AG08396 (cell line): ENCODE measurements around the gene CAPN5.

Experiments used
- DNase-seq: peaks from one replicate; pipeline ENCODE4 v3.0.0; 2012; ENCODE audit warnings: low spot score, mixed read lengths

The CAPN5 gene

GRCh38 chr11:77151804-77152509, 85.2 kb downstream of the CAPN5 start:
- no peak for DNase-seq

GRCh38 chr11:77152846-77153245, 86.1 kb downstream of the CAPN5 start:
- DNase-seq = no peak

DNA sequence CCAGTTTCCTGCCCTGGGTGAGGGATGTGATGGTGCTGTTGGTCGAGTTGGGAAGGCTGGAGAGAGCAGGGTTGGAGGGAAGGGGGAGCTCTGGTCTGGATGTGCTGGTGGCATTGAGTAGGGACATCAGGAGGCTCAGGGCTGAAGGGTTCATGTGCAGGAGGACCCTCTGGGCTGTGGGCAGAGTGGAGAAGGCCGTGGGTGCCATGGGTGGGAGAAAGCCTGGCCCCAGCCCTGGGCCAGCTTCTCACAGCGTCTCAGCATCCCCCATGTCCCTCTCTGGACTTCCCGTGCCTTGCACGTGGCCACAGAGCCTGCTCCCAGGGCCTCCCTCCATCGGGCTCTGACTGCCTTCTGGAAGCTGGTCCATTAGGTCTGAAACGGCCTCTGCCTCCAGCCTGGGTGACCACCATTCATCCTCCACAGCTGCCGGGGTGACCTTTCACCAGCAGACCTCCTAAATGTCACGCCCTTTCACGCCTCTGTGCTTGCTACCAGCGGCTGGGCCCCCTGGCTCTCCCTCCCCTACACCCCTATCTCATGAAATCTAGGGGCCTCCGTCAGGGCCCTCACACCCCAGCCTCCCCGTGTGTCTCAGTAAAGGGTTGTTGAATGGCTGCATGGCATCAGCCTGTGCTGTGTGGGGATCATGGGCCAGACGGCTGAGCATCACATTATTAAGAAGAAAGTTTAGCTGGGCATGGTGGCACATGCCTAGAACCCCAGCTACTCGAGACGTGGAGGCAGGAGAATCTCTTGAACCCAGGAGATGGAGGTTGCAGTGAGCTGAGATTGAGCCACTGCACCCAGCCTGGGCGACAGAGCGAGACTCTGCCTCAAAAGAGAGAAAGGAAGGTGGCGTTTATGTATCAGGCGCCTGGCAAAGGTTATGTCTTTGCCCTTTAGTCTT, 86.8 kb downstream of the CAPN5 start:
- DNase-seq = no peak

DNA sequence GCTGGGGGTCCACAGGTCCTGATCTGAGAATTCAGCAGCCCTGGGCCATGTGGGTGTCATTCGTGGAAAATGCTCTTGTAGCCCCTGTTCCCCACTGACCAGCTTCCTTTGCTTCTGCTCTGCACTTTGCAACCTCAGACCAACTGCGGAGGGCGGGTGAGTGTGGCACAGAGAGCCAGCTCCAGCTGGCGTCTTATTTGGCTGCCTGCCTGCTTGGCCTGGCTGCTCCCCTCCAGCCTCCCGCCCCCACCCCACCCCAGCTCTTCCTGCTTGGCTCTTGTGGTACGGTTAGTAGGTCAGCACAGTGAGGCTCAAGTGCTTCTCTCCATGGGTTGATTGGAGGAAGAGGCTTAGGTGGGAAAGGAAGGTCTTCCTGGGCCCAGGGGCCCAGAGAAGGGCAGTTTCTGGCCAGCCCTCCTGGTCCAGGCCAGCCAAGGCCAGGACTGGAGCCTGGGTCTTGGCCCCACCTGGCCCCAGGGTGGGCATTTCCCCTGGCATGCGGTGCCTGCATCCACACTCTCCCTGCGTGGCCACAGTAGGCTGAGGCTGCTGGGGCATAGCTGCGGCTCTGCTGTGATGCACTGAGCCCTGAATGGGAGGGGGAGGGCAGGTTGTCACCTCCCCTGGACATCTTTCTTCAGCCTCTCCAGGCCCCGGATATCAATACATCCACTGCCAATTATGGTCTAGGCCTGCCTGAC, 87.8 kb downstream of the CAPN5 start:
- DNase-seq = no peak

- DNase-seq = no peak
These were observed 88.3 kb downstream of the CAPN5 start for GRCh38 chr11:77155082-77155475.

DNA sequence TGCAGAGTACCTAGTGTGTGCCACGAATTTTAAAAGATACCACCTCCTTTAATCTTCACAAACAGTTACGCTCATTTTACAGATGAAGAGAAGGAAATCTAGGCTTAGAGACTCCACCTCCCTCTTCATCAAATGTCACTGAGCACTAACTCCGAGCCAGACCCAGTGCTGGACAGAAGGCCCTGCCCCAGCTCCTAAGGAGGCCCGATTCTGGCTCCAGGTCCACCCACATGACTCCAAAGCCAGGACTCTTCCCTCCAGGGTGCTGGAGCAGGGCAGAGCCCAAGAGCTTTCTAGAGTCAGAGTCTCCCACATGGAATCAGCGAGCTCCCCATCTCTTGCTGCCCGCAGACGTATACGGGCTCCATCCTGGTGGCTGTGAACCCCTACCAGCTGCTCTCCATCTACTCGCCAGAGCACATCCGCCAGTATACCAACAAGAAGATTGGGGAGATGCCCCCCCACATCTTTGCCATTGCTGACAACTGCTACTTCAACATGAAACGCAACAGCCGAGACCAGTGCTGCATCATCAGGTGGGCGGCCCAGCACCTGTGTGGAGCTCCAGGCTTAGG, 88.9 kb downstream of the CAPN5 start:
- no peak for DNase-seq

DNA sequence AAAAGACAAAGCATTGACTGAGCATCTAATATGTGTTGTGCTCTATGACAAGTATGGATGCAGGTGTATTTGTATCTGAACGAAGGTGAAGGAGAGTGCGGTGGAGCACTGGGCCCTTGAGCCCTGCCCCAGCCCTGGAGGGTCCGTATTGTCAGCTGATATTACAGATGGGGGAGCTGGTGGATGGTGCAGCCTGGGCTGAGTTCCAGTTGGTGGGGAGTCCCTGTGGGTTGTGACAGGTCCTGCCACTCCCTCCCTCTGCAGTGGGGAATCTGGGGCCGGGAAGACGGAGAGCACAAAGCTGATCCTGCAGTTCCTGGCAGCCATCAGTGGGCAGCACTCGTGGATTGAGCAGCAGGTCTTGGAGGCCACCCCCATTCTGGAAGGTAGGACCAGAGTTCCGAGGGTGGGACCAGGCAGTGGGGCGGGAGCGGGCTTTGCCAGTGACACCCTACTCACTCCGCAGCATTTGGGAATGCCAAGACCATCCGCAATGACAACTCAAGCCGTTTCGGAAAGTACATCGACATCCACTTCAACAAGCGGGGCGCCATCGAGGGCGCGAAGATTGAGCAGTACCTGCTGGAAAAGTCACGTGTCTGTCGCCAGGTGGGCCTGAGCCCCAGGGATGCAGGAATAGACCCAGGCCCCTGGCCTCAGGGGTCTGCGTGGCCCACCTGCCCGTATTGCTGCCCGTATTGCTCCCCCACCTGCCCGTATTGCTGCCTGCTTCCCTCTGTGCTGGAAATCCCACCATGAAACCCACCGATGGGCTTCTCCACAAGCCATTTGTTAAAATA, 89.8 kb downstream of the CAPN5 start:
- no peak for DNase-seq

- no peak for DNase-seq
These were observed 91.4 kb downstream of the CAPN5 start for GRCh38 chr11:77158041-77158695.

DNA sequence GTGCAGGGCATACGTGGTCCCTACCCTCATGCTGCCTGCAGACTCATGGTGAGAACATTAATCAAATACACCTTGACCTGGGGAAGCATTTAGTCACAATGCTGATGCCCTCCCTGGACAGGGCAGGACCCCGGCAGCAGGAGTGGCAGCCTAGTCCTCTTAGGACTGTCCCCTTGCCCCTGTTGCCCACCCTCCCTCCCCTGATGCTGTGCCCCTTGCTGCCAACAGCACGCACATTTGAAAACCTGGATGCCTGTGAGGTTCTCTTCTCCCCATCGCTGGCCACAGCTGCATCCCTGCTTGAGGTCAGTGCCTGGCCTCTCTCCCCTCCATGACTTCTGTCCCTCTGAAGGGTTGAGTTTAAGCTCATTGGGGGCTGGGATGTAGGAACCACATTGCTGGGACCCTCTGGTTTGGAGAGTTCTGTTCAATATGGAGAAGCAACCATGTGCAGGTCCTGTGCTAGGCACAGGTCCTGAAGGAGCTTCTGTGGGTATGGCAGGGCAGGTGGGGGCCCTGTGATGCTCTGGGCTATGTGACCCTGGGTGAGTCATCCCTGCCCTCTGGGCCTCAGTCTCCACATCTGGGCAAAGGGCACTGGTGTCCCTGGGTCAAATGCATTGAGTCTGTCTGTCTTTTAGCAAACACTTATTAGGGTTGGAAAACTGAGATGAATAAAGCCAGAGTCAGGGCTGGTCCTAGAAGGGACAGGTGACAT, 92.6 kb downstream of the CAPN5 start:
- no peak for DNase-seq

GRCh38 chr11:77159937-77160495, 93.2 kb downstream of the CAPN5 start:
- DNase-seq = no peak

GRCh38 chr11:77163271-77163670, 96.5 kb downstream of the CAPN5 start:
- DNase-seq = no peak

- DNase-seq = no peak
These were observed 98.3 kb downstream of the CAPN5 start for GRCh38 chr11:77165066-77165465.

DNA sequence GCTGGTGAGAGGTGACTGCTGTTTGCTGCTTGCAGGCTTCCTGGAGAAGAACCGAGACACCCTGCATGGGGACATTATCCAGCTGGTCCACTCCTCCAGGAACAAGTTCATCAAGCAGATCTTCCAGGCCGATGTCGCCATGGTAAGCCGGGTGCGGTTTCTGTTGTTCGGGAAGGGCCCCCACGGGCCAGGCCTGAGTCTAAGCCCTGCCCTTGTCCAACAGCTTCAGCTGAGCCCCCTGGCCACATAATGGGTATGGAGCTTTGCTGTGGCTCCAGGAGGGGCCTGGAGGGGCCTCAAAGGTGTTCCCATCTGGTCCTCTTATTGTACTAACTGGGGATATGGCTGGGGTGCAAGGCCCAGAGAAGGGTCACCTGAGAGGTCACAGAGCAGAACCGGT, 99.2 kb downstream of the CAPN5 start:
- DNase-seq = no peak

- DNase-seq = no peak
These were observed 100.4 kb downstream of the CAPN5 start for GRCh38 chr11:77167111-77167626.

GRCh38 chr11:77167791-77168190, 101.0 kb downstream of the CAPN5 start:
- no peak for DNase-seq

GRCh38 chr11:77170107-77170506, 103.3 kb downstream of the CAPN5 start:
- no peak for DNase-seq

DNA sequence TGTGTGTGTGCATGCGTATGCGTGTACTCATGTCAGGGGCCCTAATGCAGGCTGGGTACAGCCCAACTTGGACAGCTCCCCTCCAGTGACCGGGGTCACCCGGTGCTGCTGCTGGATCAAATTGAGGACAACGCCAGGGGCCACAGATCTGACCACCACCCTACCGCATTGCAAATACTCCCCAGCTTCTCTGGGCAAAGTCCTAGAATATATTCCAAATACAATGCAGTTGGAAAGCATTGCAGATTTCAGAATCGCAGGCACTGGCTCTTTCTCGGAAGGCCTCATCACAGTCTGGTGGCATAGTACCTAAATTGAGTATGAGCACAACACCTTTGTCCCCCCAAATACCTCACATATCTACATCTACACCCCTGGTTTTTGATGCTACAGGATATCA, 104.5 kb downstream of the CAPN5 start:
- DNase-seq = no peak

DNA sequence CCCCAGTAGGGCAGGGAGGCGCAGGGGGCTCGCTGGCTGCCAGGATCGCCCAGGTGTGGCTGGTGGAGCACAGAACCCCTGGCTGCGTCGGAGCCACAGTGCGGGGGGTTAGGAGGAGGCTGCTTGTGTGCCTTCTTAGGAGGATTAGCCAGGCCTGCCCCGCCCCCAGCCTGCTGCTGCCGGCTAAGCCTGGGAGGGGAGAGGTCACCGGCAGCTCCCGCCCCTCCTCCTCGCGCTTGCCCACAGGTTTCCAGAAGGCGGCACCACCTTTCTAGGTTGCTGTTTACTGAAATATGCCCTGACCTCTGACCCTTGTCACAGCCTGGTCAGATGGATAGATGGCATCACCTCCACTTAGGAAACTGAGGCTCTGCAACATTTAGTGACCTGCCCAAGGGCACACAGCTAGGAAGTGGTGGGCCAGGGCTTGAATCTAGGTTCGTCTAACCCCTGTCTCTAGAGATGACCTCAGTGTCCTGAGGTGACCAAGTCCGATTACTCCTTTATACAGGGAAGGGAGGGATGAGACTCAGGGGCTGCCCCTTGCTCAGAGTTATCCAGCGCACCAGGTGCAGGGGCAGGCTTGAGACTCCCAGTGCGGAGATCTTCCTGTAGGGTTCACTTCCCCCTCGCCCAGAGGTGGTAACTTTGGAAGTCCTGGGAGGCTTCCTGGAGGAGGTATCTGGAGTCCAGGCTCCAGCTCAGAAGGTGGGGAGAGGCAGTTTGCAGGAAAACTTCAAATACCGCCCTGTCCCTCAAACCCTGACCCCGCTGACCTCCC, 105.3 kb downstream of the CAPN5 start:
- no peak for DNase-seq

DNA sequence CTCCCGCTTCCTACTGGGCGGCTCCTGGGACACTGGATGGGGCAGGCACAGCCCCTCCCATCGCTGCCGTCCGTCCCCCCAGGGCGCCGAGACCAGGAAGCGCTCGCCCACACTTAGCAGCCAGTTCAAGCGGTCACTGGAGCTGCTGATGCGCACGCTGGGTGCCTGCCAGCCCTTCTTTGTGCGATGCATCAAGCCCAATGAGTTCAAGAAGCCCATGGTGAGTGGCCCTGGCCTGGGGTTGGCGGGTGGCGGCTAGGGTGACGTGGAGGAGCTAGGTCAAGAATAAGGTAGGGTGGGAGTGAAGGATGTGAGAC, 105.9 kb downstream of the CAPN5 start:
- DNase-seq = no peak
